Lung (tissue), 12 donors: Measurements from ENCODE around the gene CST9. TPM values are rescaled to one million over a fixed set of nuclear protein-coding genes. Genes with fewer than 3 reads are reported as not detected.

ENCODE experiments used
- ATAC-seq: fragments of 200-7000 bp; cut with Tn5 transposase; one replicate; pipeline ENCODE4 v1.9.1; 2020; ENCODE audit warnings: moderate number of reproducible peaks; ENCODE audit not compliant: insufficient read depth, low FRiP score
- DNase-seq, 3 donors: peaks; one replicate each; pipeline ENCODE4 v3.0.0-alpha.2; 2013 to 2017
- H3K27ac ChIP-seq, 2 donors: one replicate each; pipeline ENCODE4 v1.5.1; 2013; ENCODE audit warnings: mild to moderate bottlenecking in 2 of 2, moderate library complexity in 2 of 2, control low read depth in 1 of 2, inconsistent platforms in 1 of 2, low read depth in 1 of 2, low read length in 1 of 2
- H3K27me3 ChIP-seq, 3 donors: one replicate each; pipeline ENCODE4 v1.5.1; 2013; ENCODE audit warnings: low read length in 2 of 3; ENCODE audit not compliant: control insufficient read depth in 3 of 3, insufficient read depth in 3 of 3
- H3K36me3 ChIP-seq, 4 donors: one replicate each; pipeline ENCODE4 v1.5.1; 2013; ENCODE audit warnings: low read length in 4 of 4, mild to moderate bottlenecking in 1 of 4, moderate library complexity in 1 of 4; ENCODE audit not compliant: control insufficient read depth in 4 of 4, insufficient read depth in 4 of 4
- H3K4me1 ChIP-seq, 5 donors: one replicate each; pipeline ENCODE4 v1.5.1; 2013; ENCODE audit warnings: low read length in 5 of 5, mild to moderate bottlenecking in 2 of 5, moderate library complexity in 1 of 5; ENCODE audit not compliant: control insufficient read depth in 5 of 5, insufficient read depth in 5 of 5
- H3K4me3 ChIP-seq: one replicate; pipeline ENCODE4 v1.5.1; 2013; ENCODE audit warnings: mild to moderate bottlenecking, control low read depth, moderate library complexity
- H3K9ac ChIP-seq, 2 donors: one replicate each; pipeline ENCODE4 v1.5.1; 2013; ENCODE audit warnings: low read length in 2 of 2, control low read depth in 1 of 2; ENCODE audit not compliant: insufficient read depth in 1 of 2
- H3K9me3 ChIP-seq, 4 donors: one replicate each; pipeline ENCODE4 v1.5.1; 2013; ENCODE audit warnings: low read length in 3 of 4, mild to moderate bottlenecking in 1 of 4, moderate library complexity in 1 of 4; ENCODE audit not compliant: control insufficient read depth in 4 of 4, insufficient read depth in 3 of 4
- CTCF ChIP-seq: IDR thresholded peaks from 2 replicates; pipeline ENCODE4 v1.5.1; 2012; ENCODE audit warnings: mild to moderate bottlenecking; ENCODE audit errors: control extremely low read depth, extremely low read depth
- WGBS, 2 donors: extraction: QIAGEN DNeasy Blood & Tissue Kit; methylation state at CpG; one replicate each; pipeline ENCODE4 v1.1.7; 2013; 5-methylcytosine and 5-hydroxymethylcytosine counted together
- polyA plus RNA-seq, 2 donors: library from polyadenylated mRNA; stranded (reverse); fragments of 200-250 nt; gene quantifications; one replicate each; pipeline ENCODE4 v1.2.1, GENCODE V29; 2013
- total RNA-seq, 2 donors: library from RNA; depleted of rRNA in 1 of 2; stranded (reverse); fragments of >200 nt in 1 of 2; gene quantifications; one replicate each; pipeline ENCODE4 v1.2.1, GENCODE V29; 2014 to 2021
- donor health status: control.
- donor health status: control.
- donor health status: Bipolar disorder and iron deficiency.
- donor health status: healthy.
- donor health status: DM: yes; HTN: yes; CAD: no.

CST9 gene
- total and polyA plus RNA-seq, 4 donors: not detected

- no peaks in the 10 kb centered on the region for H3K27me3 ChIP-seq
- 96 to 97% methylated on average over 9 of the region's 9 CpGs for WGBS, 2 donors
- H3K4me1 ChIP-seq: peaks cover 0 to 15% (median 4%) of the 10 kb centered on the region in 5 donors
- no peaks in the 10 kb centered on the region for H3K9me3 ChIP-seq
- H3K36me3 ChIP-seq: peaks cover 0 to 28% (median 4%) of the 10 kb centered on the region in 4 donors
- DNase-seq: no peak
- no peak overlapping the region for H3K4me3 ChIP-seq
- no peak overlapping the region for H3K27ac ChIP-seq
- no peak for ATAC-seq
- H3K9ac ChIP-seq: no peak overlapping the region
- TF ChIP-seq CTCF: no peak
Measured at GRCh38 chr20:23631226-23631822, 25.6 kb upstream of the CST9 start.

GRCh38 chr20:23630392-23630849, 24.7 kb upstream of the CST9 start:
- peaks cover 0 to 10% (median 0%) of the 10 kb centered on the region in 5 donors for H3K4me1 ChIP-seq
- no peak for ATAC-seq
- H3K27me3 ChIP-seq: no peaks in the 10 kb centered on the region
- H3K27ac ChIP-seq: no peak overlapping the region
- H3K36me3 ChIP-seq: peaks cover 0 to 28% (median 4%) of the 10 kb centered on the region in 4 donors
- H3K9ac ChIP-seq: no peak overlapping the region
- no peak for TF ChIP-seq CTCF
- WGBS, 2 donors: 90 to 92% methylated on average over 4 of the region's 4 CpGs
- no peak for DNase-seq
- no peak overlapping the region for H3K4me3 ChIP-seq
- no peaks in the 10 kb centered on the region for H3K9me3 ChIP-seq

- ATAC-seq (no peak), DNase-seq (no peak)
- Histone ChIP-seq H3K4me1 (peaks cover 0 to 5% (median 0%) of the 10 kb centered on the region in 5 donors), H3K36me3 (peaks cover 0 to 26% (median 2%) of the 10 kb centered on the region in 4 donors), H3K27me3 (no peaks in the 10 kb centered on the region), H3K4me3 (no peak overlapping the region), H3K9ac (no peak overlapping the region), H3K27ac (no peak overlapping the region), H3K9me3 (no peaks in the 10 kb centered on the region)
- 62 to 69% methylated on average over 12 of the region's 12 CpGs for WGBS, 2 donors
- no peak for TF ChIP-seq CTCF
Measured at GRCh38 chr20:23629542-23630391, 24.1 kb upstream of the CST9 start.
